ENCODE measurements around the gene TLE5.

DNA sequence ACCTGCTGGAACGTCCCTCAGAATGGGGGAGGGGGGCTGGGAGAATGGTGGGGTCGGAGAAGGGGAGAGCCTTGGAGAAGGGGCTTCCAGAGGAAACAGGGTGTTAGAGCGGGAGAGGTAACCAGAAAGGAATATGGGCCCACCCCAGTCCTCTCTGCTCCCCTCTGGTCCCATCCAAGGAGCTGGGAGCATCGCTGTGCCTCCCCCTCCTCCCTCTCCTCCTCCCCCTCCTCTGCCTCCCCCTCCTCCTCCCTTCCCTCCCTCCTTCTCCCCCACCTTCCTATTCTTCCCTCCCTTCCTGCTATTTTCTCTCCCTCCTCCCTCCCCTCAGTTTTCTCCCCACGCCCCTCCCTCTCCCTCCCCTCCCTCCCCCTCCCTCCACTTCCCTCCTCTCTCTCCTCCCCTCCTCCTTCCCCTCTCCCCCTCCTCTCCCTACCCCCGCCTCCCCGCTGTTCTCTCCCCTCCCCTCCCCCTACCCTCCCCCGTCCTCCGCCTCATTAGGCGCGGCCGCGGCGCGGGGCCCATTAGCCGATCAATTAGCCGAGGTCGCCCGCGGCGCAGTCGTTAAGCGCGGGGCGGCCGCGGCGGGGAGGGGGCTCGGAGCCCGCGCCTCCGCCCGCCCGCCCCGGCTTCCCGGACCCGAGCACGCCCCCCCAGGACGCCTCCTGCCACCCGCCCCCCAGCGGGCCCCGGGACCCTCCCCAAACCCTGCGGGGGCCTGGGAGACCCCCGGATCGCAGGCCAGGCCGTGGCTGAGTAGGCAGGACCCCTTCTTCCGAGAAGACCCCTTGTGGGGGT, 15.4 kb downstream of the TLE5 start:
- TF ChIP-seq EZH2 (IDR thresholded peaks at IDR 0.05; ENCODE audit: low read depth, unreplicated experiment) (no peak), POLR2AphosphoS5 (IDR thresholded peaks at IDR 0.05; ENCODE audit: low read depth) (no peak), JUNB (IDR thresholded peaks at IDR 0.05; ENCODE audit: unreplicated experiment) (no peak), EZH2phosphoT487 (IDR thresholded peaks at IDR 0.05; ENCODE audit: unreplicated experiment) (no peak), CREB1 (CRISPR knock-in tag; IDR thresholded peaks at IDR 0.05; ENCODE audit: low read depth) (no peak), STAT1 (IDR thresholded peaks at IDR 0.05; ENCODE audit: unreplicated experiment) (no peak), ZNF331 (CRISPR knock-in tag; IDR thresholded peaks at IDR 0.05; ENCODE audit: low read depth) (no peak), ZNF114 (CRISPR knock-in tag; IDR thresholded peaks at IDR 0.05) (no peak), NANOG (IDR thresholded peaks at IDR 0.05; ENCODE audit: borderline replicate concordance) (no peak)
- TF ChIP-seq, protein P1, sequence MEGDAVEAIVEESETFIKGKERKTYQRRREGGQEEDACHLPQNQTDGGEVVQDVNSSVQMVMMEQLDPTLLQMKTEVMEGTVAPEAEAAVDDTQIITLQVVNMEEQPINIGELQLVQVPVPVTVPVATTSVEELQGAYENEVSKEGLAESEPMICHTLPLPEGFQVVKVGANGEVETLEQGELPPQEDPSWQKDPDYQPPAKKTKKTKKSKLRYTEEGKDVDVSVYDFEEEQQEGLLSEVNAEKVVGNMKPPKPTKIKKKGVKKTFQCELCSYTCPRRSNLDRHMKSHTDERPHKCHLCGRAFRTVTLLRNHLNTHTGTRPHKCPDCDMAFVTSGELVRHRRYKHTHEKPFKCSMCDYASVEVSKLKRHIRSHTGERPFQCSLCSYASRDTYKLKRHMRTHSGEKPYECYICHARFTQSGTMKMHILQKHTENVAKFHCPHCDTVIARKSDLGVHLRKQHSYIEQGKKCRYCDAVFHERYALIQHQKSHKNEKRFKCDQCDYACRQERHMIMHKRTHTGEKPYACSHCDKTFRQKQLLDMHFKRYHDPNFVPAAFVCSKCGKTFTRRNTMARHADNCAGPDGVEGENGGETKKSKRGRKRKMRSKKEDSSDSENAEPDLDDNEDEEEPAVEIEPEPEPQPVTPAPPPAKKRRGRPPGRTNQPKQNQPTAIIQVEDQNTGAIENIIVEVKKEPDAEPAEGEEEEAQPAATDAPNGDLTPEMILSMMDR (conservative IDR thresholded peaks at IDR 0.05; ENCODE audit: low read depth in 2 of 2): no peak
- TF ChIP-seq, protein P2, sequence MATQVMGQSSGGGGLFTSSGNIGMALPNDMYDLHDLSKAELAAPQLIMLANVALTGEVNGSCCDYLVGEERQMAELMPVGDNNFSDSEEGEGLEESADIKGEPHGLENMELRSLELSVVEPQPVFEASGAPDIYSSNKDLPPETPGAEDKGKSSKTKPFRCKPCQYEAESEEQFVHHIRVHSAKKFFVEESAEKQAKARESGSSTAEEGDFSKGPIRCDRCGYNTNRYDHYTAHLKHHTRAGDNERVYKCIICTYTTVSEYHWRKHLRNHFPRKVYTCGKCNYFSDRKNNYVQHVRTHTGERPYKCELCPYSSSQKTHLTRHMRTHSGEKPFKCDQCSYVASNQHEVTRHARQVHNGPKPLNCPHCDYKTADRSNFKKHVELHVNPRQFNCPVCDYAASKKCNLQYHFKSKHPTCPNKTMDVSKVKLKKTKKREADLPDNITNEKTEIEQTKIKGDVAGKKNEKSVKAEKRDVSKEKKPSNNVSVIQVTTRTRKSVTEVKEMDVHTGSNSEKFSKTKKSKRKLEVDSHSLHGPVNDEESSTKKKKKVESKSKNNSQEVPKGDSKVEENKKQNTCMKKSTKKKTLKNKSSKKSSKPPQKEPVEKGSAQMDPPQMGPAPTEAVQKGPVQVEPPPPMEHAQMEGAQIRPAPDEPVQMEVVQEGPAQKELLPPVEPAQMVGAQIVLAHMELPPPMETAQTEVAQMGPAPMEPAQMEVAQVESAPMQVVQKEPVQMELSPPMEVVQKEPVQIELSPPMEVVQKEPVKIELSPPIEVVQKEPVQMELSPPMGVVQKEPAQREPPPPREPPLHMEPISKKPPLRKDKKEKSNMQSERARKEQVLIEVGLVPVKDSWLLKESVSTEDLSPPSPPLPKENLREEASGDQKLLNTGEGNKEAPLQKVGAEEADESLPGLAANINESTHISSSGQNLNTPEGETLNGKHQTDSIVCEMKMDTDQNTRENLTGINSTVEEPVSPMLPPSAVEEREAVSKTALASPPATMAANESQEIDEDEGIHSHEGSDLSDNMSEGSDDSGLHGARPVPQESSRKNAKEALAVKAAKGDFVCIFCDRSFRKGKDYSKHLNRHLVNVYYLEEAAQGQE (IDR thresholded peaks at IDR 0.05; ENCODE audit: unreplicated experiment): no peak
- TF ChIP-seq, protein P3, sequence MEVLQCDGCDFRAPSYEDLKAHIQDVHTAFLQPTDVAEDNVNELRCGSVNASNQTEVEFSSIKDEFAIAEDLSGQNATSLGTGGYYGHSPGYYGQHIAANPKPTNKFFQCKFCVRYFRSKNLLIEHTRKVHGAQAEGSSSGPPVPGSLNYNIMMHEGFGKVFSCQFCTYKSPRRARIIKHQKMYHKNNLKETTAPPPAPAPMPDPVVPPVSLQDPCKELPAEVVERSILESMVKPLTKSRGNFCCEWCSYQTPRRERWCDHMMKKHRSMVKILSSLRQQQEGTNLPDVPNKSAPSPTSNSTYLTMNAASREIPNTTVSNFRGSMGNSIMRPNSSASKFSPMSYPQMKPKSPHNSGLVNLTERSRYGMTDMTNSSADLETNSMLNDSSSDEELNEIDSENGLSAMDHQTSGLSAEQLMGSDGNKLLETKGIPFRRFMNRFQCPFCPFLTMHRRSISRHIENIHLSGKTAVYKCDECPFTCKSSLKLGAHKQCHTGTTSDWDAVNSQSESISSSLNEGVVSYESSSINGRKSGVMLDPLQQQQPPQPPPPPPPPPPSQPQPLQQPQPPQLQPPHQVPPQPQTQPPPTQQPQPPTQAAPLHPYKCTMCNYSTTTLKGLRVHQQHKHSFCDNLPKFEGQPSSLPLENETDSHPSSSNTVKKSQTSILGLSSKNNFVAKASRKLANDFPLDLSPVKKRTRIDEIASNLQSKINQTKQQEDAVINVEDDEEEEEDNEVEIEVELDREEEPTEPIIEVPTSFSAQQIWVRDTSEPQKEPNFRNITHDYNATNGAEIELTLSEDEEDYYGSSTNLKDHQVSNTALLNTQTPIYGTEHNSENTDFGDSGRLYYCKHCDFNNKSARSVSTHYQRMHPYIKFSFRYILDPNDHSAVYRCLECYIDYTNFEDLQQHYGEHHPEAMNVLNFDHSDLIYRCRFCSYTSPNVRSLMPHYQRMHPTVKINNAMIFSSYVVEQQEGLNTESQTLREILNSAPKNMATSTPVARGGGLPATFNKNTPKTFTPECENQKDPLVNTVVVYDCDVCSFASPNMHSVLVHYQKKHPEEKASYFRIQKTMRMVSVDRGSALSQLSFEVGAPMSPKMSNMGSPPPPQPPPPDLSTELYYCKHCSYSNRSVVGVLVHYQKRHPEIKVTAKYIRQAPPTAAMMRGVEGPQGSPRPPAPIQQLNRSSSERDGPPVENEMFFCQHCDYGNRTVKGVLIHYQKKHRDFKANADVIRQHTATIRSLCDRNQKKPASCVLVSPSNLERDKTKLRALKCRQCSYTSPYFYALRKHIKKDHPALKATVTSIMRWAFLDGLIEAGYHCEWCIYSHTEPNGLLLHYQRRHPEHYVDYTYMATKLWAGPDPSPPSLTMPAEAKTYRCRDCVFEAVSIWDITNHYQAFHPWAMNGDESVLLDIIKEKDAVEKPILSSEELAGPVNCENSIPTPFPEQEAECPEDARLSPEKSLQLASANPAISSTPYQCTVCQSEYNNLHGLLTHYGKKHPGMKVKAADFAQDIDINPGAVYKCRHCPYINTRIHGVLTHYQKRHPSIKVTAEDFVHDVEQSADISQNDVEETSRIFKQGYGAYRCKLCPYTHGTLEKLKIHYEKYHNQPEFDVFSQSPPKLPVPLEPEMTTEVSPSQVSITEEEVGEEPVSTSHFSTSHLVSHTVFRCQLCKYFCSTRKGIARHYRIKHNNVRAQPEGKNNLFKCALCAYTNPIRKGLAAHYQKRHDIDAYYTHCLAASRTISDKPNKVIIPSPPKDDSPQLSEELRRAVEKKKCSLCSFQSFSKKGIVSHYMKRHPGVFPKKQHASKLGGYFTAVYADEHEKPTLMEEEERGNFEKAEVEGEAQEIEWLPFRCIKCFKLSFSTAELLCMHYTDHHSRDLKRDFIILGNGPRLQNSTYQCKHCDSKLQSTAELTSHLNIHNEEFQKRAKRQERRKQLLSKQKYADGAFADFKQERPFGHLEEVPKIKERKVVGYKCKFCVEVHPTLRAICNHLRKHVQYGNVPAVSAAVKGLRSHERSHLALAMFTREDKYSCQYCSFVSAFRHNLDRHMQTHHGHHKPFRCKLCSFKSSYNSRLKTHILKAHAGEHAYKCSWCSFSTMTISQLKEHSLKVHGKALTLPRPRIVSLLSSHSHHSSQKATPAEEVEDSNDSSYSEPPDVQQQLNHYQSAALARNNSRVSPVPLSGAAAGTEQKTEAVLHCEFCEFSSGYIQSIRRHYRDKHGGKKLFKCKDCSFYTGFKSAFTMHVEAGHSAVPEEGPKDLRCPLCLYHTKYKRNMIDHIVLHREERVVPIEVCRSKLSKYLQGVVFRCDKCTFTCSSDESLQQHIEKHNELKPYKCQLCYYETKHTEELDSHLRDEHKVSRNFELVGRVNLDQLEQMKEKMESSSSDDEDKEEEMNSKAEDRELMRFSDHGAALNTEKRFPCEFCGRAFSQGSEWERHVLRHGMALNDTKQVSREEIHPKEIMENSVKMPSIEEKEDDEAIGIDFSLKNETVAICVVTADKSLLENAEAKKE (CRISPR knock-in tag; IDR thresholded peaks at IDR 0.05): no peak
- TF ChIP-seq, protein P4, sequence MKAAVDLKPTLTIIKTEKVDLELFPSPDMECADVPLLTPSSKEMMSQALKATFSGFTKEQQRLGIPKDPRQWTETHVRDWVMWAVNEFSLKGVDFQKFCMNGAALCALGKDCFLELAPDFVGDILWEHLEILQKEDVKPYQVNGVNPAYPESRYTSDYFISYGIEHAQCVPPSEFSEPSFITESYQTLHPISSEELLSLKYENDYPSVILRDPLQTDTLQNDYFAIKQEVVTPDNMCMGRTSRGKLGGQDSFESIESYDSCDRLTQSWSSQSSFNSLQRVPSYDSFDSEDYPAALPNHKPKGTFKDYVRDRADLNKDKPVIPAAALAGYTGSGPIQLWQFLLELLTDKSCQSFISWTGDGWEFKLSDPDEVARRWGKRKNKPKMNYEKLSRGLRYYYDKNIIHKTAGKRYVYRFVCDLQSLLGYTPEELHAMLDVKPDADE (IDR thresholded peaks at IDR 0.05): no peak

Measured in GM23338 (cell line).